ENCODE data around the gene VPS33B.

GRCh38 chr15:91040856-91041255 is 18.5 kb upstream of the VPS33B start:
- TF ChIP-seq CTCF (IDR thresholded peaks at IDR 0.05), result no peak
- no peak for TF ChIP-seq POLR2A (IDR thresholded peaks at IDR 0.05)

All from uterus (tissue), 2 donors.